GM19043 (cell line): ENCODE results near the gene UQCRHL.

ENCODE experiments used
- ATAC-seq: cut with Tn5 transposase; IDR thresholded peaks from one replicate; pipeline ENCODE4 v1.9.1; 2021; ENCODE audit warnings: low read depth; ENCODE audit not compliant: unreplicated experiment

UQCRHL gene

DNA sequence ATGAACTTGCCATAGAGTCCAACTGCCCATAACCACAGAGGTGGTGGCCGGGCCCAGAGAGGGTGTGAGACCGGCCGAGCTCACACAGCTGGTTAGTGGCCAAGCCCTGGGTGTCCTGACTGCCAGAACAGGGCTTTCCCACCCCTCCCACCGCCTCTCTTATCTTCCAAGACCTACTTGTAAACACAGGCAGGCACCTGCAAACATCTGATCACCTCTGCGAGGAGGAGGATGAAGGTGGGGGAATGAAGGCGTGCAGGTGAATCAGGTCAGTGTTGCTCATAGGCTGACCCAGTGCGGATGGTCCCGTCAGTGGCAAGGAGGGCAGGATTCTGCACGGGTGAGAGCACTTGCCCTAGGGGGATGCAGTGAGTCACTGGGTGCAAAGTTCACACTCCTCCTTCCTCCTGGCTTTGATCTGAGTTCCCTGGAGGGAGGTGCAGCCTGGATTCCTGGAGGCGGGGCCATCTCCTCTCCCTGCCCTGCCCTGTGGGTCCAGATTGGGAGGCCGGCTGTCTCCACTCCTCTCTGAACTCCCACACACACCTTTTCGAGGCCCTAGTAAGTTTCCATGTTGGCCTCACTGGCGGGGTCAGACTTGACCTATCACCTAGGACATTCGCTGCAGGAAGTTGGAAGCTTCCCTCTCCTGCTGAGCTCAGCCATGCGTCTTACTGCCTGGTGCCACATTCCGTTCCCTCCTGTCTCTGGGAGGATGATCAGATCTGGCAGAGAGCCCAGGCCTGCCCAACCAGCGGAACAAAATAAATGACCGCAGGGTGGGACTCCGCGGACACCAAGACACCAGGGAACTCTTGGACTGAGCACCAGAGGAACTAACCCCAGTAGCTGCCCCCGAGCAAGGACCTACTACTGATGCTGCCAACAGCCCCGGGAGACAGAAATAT is 7.3 kb downstream of the UQCRHL start:
- ATAC-seq: no peak

DNA sequence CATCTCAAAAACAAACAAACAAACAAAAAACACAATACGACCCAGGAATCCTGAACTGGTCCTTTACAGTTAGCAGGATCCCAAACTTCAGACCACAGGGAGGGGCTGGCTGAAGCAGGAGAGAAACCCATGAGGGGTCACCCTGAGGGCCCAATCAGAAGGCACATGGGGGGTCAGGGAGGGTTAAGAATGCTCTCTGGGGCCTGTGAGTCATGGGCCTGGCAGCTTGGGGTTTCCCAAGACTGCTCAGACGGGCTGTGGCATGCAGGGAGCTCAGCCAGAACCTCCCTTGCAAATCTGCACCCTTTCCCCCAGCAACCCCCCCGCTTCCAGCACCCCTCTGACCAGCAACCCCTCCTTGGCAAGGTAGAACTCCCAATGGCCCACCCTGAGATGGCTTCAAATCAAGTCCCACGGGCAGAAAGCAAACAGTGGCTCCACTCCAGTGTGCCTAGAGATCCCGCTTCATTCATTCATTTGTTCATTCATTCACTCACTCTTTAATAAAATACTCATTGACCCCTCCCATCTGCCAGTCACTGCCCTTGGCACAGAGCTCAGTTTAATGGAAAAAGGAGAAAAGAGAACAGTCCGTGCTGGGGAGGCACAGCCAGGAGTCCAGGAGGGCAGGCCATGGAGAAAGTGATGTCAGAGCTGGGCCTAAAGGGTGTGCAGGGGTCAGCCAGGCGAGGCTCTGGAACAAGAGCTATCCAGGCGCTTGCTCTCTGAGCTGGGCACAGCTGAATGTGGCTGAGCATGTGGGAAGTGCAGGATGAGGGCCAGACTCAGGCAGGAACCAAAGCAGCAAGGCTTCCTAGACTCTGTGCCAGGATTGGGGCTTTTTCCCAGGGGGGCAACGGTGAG is 8.2 kb downstream of the UQCRHL start:
- ATAC-seq: no peak

DNA sequence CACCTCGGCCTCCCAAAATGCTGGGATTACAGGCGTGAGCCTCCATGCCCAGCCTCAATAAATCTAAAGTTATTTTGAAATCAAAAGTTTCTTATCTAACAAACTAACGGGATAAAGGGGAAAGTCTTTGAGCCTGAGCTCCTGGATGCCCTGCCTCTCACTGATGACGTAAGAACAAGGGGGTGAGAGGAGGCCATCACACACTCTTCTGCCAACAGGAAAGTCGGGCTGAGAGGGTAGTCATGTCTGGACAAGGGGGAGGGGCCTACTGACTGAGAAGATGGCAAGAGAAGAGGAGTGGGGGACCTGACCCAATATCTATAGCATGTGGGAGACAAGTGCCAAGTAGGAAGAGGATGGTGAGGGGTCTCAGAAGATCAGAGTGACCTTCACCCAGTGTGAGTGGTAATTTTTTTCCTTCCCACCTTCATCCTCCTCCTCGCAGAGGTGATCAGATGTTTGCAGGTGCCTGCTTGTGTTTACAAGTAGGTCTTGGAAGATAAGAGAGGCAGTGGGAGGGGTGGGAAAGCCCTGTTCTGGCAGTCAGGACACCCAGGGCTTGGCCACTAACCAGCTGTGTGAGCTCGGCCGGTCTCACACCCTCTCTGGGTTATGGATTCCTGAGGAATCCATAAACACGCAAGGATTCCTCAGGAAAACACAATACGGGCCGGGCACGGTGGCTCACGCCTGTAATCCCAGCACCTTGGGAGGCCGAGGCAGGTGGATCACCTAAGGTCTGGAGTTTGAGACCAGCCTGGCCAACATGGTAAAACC is 9.6 kb downstream of the UQCRHL start:
- no peak for ATAC-seq

DNA sequence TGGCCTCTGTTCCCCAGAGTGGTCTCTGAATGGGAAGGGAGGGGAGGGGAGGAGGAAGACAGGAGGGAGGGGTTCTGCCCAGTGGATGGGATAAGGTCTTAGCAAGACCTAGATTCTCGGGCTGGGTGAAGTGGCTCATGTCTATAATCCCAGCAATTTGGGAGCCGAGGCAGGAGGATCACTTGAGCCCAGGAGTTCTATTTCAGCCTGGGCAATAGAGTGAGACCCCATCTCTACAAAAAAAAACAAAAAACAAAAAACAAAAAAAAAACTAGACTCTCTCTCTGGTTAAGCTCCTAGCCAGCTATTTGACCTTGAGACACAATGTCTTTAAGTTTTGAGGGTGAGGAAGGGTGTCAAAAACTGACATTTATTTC is 11.4 kb downstream of the UQCRHL start:
- no peak for ATAC-seq

DNA sequence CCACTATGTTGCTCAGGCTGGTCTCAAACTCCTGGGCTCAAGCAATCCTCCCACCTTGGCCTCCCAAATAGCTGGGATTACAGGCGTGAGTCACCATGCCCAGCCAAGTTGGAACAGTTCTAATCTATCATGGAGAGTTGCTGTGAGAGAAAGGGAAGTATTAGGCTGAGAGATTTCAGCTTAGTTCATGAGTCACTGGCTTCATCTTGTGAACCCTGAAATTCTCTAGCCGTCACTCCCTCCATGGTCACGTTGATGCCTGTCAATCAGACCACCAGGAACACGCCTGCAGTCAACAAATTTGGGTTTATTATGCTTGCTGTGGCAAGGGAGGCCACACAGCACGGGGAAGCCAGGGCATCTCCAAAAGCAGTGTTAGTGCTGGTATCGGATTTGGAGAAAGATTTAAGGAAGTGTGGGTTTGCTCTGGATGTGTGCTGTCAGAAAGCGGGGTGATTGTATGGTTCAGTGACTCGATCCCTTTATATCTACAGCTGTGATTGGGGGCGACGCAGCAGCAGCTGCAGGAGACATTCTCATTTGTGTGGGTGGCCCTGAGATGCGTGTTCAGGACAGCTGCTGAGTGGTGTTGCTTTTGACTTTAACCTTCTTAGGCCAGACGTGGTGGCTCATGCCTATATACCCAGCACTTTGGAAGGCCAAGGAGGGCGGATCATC is 18.7 kb downstream of the UQCRHL start:
- ATAC-seq: no peak

DNA sequence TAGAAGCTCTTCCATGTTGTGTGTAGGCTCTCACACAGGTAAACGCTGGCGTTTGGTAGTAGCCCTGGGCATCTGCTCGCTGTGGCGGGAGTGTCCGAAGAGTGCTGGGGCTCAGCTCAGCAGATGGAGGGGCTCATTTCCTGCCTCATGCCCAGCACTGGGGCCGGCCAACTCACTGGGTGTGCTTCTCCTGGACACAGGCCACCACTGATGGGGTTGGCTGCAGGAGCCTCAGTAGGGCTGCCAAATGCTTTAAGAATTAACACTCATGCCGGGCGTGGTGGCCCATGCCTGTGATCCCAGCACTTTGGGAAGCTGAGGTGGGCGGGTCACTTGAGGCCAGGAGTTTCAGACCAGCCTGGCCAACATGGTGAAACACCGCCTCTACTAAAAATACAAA is 20.9 kb downstream of the UQCRHL start:
- ATAC-seq: no peak

DNA sequence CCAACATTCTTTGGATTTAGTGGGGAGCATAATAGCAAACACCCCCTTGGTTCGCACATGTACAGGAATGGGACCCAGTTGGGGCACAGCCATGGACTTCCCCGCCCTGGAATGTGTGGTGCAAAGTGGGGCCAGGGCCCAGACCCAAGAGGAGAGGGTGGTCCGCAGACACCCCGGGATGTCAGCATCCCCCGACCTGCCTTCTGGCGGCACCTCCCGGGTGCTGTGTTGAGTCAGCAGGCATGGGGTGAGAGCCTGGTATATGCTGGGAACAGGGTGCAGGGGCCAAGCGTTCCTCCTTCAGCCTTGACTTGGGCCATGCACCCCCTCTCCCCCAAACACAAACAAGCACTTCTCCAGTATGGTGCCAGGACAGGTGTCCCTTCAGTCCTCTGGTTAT is 21.8 kb downstream of the UQCRHL start:
- ATAC-seq: no peak

DNA sequence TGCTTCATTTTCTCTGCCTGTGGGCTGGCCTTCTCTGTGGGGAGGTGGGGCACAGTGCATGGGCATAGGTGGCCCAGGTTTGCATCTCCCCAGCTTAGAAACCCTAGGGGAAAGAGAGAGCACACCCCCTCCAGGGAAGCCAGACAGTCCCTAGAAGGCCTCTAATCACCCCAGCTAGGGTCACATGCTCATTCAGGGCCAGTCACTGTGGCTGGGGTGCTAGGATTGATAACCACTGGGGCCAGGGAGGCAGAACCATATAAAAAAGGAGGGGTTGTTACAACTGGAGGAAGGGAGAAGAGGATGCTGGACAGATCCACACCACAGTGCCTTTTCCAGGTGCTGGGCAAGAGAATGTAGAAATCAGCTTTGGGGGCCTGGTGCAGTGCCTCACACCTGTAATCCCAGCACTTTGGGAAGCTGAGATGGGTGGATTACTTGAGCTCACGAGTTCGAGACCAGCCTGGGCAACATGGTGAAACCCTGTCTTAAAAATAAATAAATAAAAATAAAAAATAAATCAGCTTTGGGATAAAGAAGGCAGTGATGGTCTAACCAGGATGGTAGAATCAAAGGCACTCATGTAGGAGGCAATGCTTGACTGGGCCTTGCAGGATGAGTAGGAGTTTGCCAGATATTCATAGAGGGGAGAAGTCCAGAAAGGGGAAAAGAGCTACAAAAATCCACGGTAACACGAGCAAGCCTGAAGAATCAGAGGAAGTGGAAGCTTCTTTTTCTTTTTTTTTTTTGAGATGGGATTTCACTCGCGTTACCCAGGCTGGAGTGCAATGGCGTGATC is 29.3 kb downstream of the UQCRHL start:
- ATAC-seq: no peak

DNA sequence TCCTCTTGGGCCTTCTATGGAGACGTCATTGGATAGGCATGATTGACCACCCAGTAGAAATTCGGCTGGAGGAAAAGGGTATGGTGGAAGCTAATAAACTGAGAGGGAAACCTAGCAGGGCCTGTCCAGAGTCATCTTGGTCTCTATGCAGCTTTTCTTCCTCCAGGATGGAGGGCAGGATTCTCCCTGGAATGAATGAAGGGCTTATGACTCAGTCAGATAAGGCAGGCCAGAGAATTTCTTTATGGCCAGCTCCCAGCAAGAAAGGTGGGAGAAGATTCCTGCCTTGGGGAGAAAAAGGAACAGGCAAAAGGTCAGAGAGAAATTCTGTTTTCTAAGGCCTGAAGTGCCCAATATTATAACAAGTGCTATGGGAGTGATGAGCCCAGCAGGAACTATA is 31.7 kb downstream of the UQCRHL start:
- no peak for ATAC-seq

DNA sequence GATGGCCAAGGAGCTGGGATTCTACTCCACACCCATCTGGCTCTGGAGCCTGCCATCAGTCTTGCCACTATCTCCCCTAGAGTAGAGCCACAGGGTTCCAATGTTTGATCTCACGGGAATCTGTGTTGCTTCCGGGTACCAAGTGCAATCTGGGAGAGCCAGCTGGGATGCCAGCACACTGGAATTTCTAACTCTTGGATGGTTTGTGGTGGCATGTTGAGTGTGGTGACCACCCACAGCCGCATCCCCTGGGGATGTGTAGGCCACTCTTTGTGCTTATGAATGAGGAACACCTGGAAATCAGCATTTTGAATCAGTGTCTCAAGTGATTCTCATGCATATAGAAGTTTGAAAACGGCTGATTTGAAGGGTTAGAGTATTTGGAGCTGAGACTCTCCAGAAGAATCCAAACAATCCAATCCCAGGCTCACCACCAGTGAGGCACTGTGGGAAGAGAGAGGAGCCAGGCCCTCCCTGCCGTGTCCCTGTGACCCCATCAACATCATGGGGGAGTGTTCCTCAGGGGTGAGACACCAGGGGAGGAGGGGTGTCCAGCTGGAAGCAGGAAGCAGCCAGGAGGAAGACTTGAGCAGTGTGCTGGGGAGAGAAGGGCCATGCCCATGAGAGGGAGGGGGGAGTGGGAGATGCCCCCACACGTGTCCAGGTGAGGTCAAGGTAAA is 35.5 kb downstream of the UQCRHL start:
- no peak for ATAC-seq

DNA sequence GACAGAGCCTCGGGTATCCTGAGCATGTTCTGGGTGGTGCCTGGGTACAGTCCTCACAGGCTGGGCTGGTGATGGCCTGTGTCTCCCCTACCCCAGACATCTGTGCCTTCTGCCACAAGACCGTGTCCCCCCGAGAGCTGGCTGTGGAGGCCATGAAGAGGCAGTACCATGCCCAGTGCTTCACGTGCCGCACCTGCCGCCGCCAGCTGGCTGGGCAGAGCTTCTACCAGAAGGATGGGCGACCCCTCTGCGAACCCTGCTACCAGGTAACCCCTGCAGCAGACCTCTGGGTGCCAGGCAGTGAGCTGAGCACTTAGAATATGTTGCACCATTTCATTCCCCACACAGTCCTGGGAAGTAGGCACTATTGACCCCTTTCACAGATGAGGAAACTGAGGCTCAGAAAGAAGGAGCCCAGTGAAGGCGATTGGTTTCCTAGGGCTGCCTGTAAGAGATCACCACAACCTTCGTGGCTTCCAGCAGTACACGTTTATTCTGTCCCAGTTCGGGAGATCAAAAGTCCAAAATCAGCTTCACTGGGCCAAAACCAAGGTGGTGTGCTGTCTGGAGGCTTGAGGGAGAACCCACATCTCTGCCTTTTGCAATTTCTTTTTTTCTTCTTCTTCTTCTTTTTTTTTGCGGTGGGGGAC is 37.0 kb downstream of the UQCRHL start:
- no peak for ATAC-seq

DNA sequence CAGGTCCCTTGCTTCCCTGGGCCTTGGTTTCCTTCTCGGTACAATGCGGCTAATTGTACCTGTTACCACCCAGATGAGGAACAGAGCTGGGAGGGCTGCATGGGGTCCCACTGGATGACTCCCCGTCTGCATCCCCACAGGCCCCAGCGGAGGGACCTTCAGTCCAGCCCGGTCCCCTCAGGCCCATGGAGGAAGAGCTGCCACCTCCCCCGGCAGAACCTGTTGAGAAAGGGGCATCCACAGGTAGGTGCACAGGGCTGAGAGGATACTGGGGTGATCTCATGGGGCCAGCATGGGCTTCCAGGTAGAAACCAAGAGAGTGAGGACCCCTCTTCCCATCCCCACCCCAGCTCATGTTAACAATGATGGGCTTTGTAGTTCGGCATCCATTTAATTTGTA is 39.1 kb downstream of the UQCRHL start:
- ATAC-seq: no peak

DNA sequence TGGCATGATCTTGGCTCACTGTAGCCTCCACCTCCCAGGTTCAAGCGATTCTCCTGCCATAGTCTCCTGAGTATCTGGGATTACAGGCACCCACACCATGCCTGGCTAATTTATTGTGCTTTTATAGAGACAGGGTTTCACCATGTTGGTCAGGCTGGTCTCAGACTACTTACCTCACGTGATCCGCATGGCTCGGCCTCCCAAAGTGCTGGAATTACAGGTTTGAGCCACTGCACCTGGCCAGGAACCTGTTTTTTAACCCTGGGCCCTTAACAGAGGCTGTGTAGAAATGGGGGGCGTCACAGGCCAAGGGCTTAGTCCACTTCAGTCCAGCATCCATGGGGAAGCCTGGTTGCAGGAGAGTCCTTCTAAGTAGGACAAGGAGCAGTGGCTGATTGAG is 39.5 kb downstream of the UQCRHL start:
- ATAC-seq: no peak

DNA sequence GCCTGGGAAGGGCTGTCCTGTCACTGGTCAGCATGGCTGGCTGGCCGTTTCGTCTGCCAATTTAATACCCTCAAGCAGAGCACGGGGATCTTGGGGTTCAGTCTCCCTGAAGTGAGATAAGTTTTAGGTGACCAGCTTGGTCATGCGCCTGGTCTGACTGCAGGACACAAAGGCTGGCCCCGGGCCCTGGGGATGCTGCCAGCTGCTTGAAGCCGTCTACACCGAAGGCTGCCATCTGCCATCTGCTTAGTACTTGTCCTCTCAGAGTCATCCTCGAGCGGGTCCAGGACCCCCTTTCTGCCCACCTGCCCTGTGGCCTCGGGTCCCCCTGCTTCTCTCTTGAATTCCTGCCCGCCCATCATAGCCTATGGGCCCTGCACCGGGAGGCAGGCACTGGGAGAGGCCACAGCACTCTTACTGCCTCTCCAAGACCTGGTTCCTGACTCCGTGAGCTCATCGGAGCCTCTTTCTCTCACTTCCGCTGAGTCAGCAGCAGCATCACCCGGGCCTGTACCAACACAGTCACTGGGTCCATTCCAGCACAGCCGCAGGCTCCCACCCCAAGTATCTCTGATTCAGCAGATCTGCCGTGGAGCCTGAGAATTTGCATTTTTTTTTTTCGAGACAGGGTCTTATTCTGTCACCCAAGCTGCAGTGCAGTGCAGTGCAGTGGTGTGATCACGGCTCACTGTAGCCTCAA is 41.8 kb downstream of the UQCRHL start:
- ATAC-seq: no peak

DNA sequence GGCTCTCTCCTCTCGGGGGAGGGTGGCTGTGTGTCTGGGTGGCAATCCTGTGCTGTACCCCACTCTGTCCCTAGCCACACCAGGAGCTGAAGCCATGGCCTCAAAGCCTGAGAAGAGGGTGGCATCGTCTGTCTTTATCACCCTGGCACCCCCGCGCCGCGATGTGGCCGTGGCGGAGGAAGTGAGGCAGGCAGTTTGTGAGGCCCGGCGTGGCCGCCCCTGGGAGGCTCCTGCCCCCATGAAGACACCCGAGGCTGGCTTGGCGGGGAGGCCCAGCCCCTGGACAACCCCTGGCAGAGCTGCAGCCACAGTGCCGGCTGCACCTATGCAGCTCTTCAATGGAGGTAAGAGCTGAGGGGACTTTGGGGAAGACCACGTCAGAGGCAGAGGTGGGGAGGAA is 42.6 kb downstream of the UQCRHL start:
- ATAC-seq: no peak

DNA sequence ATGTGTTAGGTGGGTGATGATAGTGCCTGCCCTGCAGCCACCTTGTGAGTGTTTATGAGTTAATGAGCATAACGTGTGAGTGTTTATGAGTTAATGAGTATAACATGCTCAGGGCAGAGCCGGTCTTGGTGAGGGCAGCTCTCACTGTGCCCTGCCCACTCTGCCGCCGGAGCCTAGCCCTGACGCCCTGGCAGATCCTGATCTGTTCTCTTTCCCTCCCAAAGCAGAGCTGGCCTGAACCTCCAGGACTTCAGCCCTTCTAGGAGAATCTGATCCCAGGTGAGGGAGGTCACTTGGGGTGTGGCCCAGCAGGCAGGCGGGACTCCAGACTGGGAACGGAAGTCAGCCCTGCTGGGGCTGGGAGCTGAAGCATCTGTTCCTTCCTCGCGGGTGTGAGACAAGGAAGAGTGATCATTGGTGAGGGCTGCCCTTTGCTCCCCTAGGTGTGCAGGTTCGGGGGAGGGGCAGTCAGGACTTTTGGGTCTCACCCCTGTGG is 43.1 kb downstream of the UQCRHL start:
- no peak for ATAC-seq

DNA sequence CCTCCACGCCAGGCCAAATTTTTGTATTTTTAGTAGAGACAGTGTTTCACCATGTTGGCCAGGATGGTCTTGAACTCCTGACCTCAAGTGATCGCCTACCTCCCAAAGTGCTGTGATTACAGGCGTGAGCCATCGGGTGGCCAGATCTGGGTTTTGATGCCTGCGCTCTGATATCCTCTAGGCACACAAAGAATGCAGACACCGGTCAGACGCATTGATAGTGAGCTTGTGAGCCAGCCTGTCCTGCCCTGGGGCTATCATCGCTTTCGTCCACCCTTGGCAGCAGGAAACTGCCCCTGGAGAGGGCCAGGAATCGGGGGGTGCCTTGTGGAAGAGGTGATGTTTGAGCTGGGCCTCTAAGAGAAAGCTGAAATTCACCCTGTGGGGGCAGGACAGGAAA is 44.9 kb downstream of the UQCRHL start:
- ATAC-seq: no peak
